KMS-11 (cell line): ENCODE results near the gene ACOD1.
A peak's percentile ranks its signal among the peaks of the same experiment; 100 is the strongest.

Experiments
- H2AFZ ChIP-seq: fragments of 200-600 bp; sonication (generic); 2 replicates; pipeline ENCODE4 v1.6.1; 2016; ENCODE audit warnings: antibody characterized with exemption, mixed run types, low read depth
- H3K27ac ChIP-seq: fragments of 200-600 bp; sonication (generic); 2 replicates; pipeline ENCODE4 v1.6.1; 2016; ENCODE audit warnings: mild to moderate bottlenecking, mixed run types
- H3K27me3 ChIP-seq: fragments of 200-600 bp; sonication (generic); 2 replicates; pipeline ENCODE4 v1.6.1; 2017; ENCODE audit warnings: mild to moderate bottlenecking, low read depth, mixed run types, moderate library complexity; ENCODE audit not compliant: insufficient read depth
- H3K36me3 ChIP-seq: fragments of 200-600 bp; sonication (generic); 2 replicates; pipeline ENCODE4 v1.6.1; 2017; ENCODE audit warnings: mild to moderate bottlenecking, mixed run types; ENCODE audit not compliant: insufficient read depth
- H3K4me1 ChIP-seq: fragments of 200-600 bp; sonication (generic); 2 replicates; pipeline ENCODE4 v1.6.1; 2016; ENCODE audit warnings: mild to moderate bottlenecking, low read depth, mixed run types; ENCODE audit not compliant: poor library complexity, severe bottlenecking
- H3K4me2 ChIP-seq: fragments of 200-600 bp; sonication (generic); 2 replicates; pipeline ENCODE4 v1.7.0; 2016; ENCODE audit warnings: mild to moderate bottlenecking, mixed run types
- H3K4me3 ChIP-seq: fragments of 200-600 bp; sonication (generic); IDR thresholded peaks from 2 replicates; pipeline ENCODE4 v1.6.1; 2017; ENCODE audit warnings: low read depth, low read length, mixed read lengths; ENCODE audit not compliant: insufficient read depth
- H3K79me2 ChIP-seq: fragments of 200-600 bp; sonication (generic); 2 replicates; pipeline ENCODE4 v1.6.1; 2016; ENCODE audit warnings: low read depth, mixed run types; ENCODE audit not compliant: insufficient read depth
- H3K9ac ChIP-seq: fragments of 200-600 bp; sonication (generic); 2 replicates; pipeline ENCODE4 v1.6.1; 2016; ENCODE audit warnings: mild to moderate bottlenecking, mixed run types
- H4K20me1 ChIP-seq: fragments of 200-600 bp; sonication (generic); 2 replicates; pipeline ENCODE4 v1.6.1; 2016; ENCODE audit warnings: mild to moderate bottlenecking, mixed run types; ENCODE audit not compliant: insufficient read depth
- TF ChIP-seq, protein P1 (sequence below): fragments of 200-600 bp; sonication (generic); conservative IDR thresholded peaks from 2 replicates; pipeline ENCODE4 v1.6.1; 2017; ENCODE audit warnings: low read depth, mild to moderate bottlenecking, antibody characterized with exemption, low read length, moderate library complexity, mixed read lengths

The ACOD1 gene

DNA sequence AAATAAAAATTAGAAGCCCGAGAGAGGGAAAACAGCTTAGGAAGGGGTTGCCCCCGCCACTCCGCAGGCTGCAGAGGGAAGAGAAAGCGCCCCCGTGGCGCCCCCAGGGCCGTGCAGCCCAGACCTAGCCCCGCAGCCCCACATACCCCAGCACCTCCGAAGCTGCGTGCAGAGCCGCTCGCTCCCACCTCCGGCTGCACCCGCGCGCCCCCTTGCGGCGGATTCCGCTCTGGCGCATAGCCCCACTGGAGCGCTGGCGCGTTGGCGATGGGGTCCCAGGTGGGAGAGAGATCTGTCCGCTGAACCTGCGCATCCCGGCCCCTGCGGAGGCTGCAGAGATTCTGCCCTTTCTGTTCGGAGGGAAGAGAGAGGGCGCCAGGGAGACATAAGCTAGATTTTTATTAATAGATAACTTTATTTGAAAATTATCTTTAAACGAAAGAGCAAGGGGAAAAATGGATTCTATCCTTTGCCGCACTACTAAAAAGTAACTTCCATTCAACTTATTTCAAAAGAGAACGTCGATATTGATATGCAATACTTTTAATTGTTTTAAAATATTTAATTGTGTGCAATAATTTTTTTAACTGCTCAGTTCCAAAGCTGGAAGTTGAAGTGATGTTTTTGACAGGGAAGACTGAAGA lies 31.9 kb downstream of the ACOD1 start:
- H3K79me2 ChIP-seq, result no peaks in the 10 kb centered on the region
- no peak overlapping the region for H3K27ac ChIP-seq
- no peak overlapping the region for H3K4me2 ChIP-seq
- H3K27me3 ChIP-seq, result no peaks in the 10 kb centered on the region
- TF ChIP-seq, protein P1, sequence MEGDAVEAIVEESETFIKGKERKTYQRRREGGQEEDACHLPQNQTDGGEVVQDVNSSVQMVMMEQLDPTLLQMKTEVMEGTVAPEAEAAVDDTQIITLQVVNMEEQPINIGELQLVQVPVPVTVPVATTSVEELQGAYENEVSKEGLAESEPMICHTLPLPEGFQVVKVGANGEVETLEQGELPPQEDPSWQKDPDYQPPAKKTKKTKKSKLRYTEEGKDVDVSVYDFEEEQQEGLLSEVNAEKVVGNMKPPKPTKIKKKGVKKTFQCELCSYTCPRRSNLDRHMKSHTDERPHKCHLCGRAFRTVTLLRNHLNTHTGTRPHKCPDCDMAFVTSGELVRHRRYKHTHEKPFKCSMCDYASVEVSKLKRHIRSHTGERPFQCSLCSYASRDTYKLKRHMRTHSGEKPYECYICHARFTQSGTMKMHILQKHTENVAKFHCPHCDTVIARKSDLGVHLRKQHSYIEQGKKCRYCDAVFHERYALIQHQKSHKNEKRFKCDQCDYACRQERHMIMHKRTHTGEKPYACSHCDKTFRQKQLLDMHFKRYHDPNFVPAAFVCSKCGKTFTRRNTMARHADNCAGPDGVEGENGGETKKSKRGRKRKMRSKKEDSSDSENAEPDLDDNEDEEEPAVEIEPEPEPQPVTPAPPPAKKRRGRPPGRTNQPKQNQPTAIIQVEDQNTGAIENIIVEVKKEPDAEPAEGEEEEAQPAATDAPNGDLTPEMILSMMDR, result no peak
- no peaks in the 10 kb centered on the region for H3K4me1 ChIP-seq
- no peak overlapping the region for H2AFZ ChIP-seq
- H4K20me1 ChIP-seq, result no peaks in the 10 kb centered on the region
- H3K4me3 ChIP-seq, result no peak overlapping the region
- H3K9ac ChIP-seq, result no peak overlapping the region
- H3K36me3 ChIP-seq, result no peaks in the 10 kb centered on the region

DNA sequence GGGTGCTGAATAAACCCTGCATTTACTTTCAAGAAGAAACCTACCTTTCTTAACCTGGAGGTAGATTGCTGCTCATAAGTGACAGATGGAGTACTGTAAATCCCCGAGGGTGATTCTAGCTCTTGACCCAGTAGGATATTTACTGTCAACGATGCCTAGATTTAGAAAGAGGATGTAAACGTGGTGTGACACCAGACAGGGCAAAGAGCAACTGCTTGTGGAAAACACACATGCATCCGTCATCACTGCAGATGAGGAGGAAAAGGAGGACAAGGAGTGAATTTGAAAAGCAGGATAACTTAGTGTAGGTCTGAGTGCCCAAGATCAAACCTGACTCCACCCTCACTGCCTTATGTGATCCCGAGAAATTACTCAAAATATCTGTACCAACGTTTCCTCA lies 33.8 kb downstream of the ACOD1 start:
- H3K4me2 ChIP-seq, result no peak overlapping the region
- TF ChIP-seq, protein P1, result no peak
- H3K4me3 ChIP-seq, result no peak overlapping the region
- no peak overlapping the region for H3K9ac ChIP-seq
- H3K27ac ChIP-seq, result no peak overlapping the region
- no peaks in the 10 kb centered on the region for H3K36me3 ChIP-seq
- no peaks in the 10 kb centered on the region for H3K4me1 ChIP-seq
- H3K27me3 ChIP-seq, result no peaks in the 10 kb centered on the region
- no peaks in the 10 kb centered on the region for H3K79me2 ChIP-seq
- no peak overlapping the region for H2AFZ ChIP-seq
- no peaks in the 10 kb centered on the region for H4K20me1 ChIP-seq

DNA sequence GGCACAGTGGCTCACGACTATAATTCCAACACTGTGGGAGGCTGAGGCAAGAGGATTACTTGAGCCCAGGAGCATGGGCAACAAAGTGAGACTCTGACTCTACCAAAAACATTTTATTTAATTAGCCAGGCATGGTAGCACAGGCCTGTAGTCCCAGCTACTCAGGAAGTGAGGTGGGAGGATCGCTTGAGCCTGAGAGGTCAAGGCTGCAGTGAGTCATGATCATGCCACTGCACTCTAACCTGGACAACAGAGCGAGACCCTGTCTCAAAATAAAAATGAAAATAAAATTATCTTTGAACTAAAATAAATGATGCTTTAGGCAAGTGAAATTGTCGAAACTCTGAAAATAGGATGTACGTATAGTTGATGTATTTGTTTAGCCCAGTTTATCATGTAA lies 35.4 kb downstream of the ACOD1 start:
- no peaks in the 10 kb centered on the region for H4K20me1 ChIP-seq
- no peaks in the 10 kb centered on the region for H3K4me1 ChIP-seq
- no peaks in the 10 kb centered on the region for H3K36me3 ChIP-seq
- H2AFZ ChIP-seq, result no peak overlapping the region
- TF ChIP-seq, protein P1, result no peak
- no peaks in the 10 kb centered on the region for H3K79me2 ChIP-seq
- no peaks in the 10 kb centered on the region for H3K27me3 ChIP-seq
- H3K27ac ChIP-seq, result no peak overlapping the region
- H3K9ac ChIP-seq, result no peak overlapping the region
- H3K4me3 ChIP-seq, result no peak overlapping the region
- H3K4me2 ChIP-seq, result no peak overlapping the region

DNA sequence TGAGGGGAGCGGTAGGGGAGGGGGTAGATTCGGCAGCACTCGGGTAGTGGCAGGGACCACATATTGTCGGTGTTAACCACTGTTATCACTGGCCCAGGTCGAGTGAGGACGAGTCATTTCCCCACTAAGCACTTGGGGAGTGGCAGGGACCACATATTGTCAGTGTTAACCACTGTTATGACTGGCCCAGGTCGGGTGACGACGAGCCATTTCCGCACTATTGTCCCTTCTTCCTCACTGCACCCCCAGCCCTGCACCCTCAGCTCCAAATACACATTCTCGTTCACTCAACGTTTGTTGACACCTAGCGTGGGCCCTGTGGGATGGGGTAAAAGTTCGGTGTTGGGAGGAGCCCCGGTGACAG lies 43.1 kb downstream of the ACOD1 start:
- Histone ChIP-seq H4K20me1 (no peaks in the 10 kb centered on the region), H3K79me2 (no peaks in the 10 kb centered on the region), H3K36me3 (no peaks in the 10 kb centered on the region), H3K27me3 (no peaks in the 10 kb centered on the region), H3K9ac (peak overlapping the region; percentile 72; the same call in 1 of the 2 replicates), H3K27ac (peak overlapping the region; percentile 70; the same call in 1 of the 2 replicates), H3K4me1 (peaks cover 13% of the 10 kb centered on the region), H3K4me2 (peak overlapping the region; percentile 57; the same call in 1 of the 2 replicates), H3K4me3 (no peak overlapping the region), H2AFZ (peak overlapping the region; percentile 84)
- TF ChIP-seq, protein P1, result no peak
